ENCODE data around the gene PEAR1.

Gene PEAR1

GRCh38 chr1:156882543-156882942 is 11.0 kb upstream of the PEAR1 start:
- Histone ChIP-seq H3K4me1 (ENCODE audit: control insufficient read depth in 1 of 2, insufficient read depth in 1 of 2, low read depth in 1 of 2, low read length in 1 of 2) (no peaks in the 10 kb centered on the region), H3K27me3 (peaks cover 80% of the 10 kb centered on the region), H3K4me3 (ENCODE audit: low read depth in 1 of 2, low read length in 1 of 2) (no peak overlapping the region), H3K9me3 (no peaks in the 10 kb centered on the region), H3K36me3 (no peaks in the 10 kb centered on the region), H3K27ac (no peak overlapping the region)
- TF ChIP-seq, protein P1, sequence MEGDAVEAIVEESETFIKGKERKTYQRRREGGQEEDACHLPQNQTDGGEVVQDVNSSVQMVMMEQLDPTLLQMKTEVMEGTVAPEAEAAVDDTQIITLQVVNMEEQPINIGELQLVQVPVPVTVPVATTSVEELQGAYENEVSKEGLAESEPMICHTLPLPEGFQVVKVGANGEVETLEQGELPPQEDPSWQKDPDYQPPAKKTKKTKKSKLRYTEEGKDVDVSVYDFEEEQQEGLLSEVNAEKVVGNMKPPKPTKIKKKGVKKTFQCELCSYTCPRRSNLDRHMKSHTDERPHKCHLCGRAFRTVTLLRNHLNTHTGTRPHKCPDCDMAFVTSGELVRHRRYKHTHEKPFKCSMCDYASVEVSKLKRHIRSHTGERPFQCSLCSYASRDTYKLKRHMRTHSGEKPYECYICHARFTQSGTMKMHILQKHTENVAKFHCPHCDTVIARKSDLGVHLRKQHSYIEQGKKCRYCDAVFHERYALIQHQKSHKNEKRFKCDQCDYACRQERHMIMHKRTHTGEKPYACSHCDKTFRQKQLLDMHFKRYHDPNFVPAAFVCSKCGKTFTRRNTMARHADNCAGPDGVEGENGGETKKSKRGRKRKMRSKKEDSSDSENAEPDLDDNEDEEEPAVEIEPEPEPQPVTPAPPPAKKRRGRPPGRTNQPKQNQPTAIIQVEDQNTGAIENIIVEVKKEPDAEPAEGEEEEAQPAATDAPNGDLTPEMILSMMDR (IDR thresholded peaks at IDR 0.05): no peak

DNA sequence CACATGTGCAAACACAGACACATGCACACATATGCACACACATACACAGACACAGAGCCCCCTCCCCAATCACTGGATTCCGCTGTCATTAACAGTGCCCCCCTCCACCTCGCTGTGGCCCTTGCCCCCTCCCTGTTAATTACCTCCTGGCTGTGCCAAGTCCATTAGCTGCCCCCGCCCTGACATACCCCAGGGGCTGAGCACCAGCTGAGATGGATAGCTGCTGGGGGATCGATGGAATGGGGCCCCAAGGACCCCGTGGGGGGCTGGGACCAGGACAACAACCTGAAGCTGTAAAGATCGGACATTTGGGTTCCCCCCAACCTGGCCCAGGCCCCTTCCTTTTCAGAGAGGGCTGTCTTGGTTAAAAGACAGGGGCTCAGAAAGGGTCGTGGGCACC is 9.6 kb upstream of the PEAR1 start:
- Histone ChIP-seq H3K27ac (no peak overlapping the region), H3K4me1 (ENCODE audit: control insufficient read depth in 1 of 2, insufficient read depth in 1 of 2, low read depth in 1 of 2, low read length in 1 of 2) (no peaks in the 10 kb centered on the region), H3K27me3 (peaks cover 81% of the 10 kb centered on the region), H3K9me3 (no peaks in the 10 kb centered on the region), H3K4me3 (ENCODE audit: low read depth in 1 of 2, low read length in 1 of 2) (no peak overlapping the region), H3K36me3 (no peaks in the 10 kb centered on the region)
- TF ChIP-seq, protein P1 (IDR thresholded peaks at IDR 0.05): no peak

DNA sequence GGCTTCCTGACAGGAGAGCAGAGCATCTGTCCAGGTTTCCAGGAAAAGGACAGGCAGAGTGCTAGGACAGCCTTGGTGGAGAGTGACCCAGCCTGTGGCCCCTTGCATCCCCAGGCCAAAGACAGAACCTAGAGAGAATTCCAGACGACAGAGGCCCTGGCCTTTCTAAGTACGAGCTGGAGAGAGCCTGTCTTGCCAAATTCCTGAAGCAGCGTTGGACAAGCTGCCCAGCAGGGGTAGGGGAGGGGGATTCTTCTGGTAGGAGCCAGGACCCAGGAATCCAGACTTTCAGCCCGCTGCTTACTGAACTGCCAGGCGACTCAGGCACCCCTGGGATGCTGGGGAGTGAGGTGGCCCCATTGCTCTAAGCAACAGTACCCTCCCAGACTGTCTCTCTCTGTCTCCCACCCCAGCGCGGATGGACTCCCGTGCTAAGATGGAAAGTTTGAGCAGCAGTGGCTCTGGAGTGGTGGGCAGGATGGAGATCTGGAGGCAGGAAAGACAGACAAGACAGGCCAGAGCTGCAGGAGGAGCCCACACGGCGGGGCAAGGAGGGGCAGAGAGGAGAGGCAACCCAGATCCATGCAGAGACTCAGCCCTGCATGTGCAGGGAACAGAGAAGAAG is 8.8 kb upstream of the PEAR1 start:
- Histone ChIP-seq H3K4me1 (ENCODE audit: control insufficient read depth in 1 of 2, insufficient read depth in 1 of 2, low read depth in 1 of 2, low read length in 1 of 2) (no peaks in the 10 kb centered on the region), H3K27ac (no peak overlapping the region), H3K36me3 (no peaks in the 10 kb centered on the region), H3K27me3 (peaks cover 78% of the 10 kb centered on the region), H3K4me3 (ENCODE audit: low read depth in 1 of 2, low read length in 1 of 2) (no peak overlapping the region), H3K9me3 (no peaks in the 10 kb centered on the region)
- TF ChIP-seq, protein P1 (IDR thresholded peaks at IDR 0.05): no peak

DNA sequence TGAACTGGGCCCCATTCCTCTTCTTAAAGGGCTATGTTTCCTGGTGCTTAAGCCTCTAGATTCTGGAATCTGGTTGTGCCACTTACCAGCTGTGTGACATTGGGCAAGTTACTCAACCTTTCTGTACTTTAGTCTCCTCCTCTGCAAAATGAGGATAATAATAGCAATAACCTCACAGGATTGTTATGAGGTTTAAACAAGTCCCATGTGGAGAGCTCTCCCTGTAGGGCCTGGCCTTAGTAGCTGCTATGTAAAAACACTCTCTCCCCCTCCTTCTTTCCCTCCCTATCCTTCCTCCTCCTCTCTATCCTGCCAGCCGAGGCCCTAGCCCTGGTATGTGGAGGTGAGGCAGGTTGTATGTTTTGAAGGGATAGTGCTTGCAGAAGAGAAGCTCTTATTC is 8.2 kb upstream of the PEAR1 start:
- Histone ChIP-seq H3K27ac (no peak overlapping the region), H3K36me3 (no peaks in the 10 kb centered on the region), H3K9me3 (no peaks in the 10 kb centered on the region), H3K27me3 (peaks cover 79% of the 10 kb centered on the region), H3K4me1 (ENCODE audit: control insufficient read depth in 1 of 2, insufficient read depth in 1 of 2, low read depth in 1 of 2, low read length in 1 of 2) (no peaks in the 10 kb centered on the region), H3K4me3 (ENCODE audit: low read depth in 1 of 2, low read length in 1 of 2) (no peak overlapping the region)
- TF ChIP-seq, protein P1 (IDR thresholded peaks at IDR 0.05): no peak

GRCh38 chr1:156885880-156886355 is 7.6 kb upstream of the PEAR1 start:
- Histone ChIP-seq H3K4me1 (ENCODE audit: control insufficient read depth in 1 of 2, insufficient read depth in 1 of 2, low read depth in 1 of 2, low read length in 1 of 2) (no peaks in the 10 kb centered on the region), H3K27me3 (peaks cover 81% of the 10 kb centered on the region), H3K27ac (no peak overlapping the region), H3K4me3 (ENCODE audit: low read depth in 1 of 2, low read length in 1 of 2) (no peak overlapping the region), H3K36me3 (no peaks in the 10 kb centered on the region), H3K9me3 (no peaks in the 10 kb centered on the region)
- TF ChIP-seq, protein P1 (IDR thresholded peaks at IDR 0.05): no peak
